DMS53 (cell line): ENCODE data around the gene RXYLT1.
"Not testable (repeated sequence)": the region's sequence is repeated elsewhere in the genome, so short reads cannot be mapped to it uniquely, and the experiment has no call there.

ENCODE experiments used
- DNase-seq: peaks from one replicate; lab custom pipeline; 2025; lab: John Stamatoyannopoulos, UW

The RXYLT1 gene, protein sequence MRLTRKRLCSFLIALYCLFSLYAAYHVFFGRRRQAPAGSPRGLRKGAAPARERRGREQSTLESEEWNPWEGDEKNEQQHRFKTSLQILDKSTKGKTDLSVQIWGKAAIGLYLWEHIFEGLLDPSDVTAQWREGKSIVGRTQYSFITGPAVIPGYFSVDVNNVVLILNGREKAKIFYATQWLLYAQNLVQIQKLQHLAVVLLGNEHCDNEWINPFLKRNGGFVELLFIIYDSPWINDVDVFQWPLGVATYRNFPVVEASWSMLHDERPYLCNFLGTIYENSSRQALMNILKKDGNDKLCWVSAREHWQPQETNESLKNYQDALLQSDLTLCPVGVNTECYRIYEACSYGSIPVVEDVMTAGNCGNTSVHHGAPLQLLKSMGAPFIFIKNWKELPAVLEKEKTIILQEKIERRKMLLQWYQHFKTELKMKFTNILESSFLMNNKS

DNA sequence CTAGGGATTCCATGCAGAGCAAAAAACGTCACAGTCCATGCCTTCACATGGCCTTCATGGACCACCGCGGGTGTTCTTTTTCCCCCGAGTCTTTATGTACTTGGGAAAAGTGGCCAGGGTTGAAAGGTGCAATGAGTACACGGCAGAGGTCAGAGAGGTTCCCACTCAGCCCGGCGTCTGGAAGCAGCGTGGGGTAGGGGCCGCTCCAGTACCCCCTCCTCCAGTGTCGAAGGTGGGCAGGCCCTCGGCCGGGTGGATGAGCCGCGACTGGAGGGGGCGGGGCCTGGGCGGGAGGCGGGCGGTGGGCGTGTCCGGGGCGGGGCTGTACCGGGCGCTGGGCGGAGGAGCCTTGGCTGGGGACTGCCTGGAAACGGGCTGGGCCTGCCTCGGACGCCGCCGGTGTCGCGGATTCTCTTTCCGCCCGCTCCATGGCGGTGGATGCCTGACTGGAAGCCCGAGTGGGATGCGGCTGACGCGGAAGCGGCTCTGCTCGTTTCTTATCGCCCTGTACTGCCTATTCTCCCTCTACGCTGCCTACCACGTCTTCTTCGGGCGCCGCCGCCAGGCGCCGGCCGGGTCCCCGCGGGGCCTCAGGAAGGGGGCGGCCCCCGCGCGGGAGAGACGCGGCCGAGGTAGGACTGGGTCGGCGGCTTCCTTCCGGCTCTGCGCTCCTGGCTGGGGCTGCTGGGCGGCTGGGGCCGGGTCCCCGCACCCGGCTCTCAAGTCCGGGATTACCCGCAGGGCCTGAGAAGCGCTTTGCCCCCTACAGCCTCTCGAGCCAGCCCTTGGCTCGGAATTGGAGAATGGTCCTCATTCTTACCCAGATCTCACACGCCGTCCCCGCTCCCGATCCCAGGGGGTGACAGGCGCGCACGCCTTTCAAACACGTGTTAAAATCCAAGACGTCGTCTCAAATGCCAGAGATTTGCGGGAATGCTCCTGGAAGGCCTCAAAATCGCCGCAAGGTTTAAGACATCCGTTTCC lies at the start of gene RXYLT1:
RXYLT1 (plus strand) TSS at position 412 of the 984 bp plus-strand sequence; CDS start at position 464, 52 bp downstream.
- peak; percentile 95 for DNase-seq

DNA sequence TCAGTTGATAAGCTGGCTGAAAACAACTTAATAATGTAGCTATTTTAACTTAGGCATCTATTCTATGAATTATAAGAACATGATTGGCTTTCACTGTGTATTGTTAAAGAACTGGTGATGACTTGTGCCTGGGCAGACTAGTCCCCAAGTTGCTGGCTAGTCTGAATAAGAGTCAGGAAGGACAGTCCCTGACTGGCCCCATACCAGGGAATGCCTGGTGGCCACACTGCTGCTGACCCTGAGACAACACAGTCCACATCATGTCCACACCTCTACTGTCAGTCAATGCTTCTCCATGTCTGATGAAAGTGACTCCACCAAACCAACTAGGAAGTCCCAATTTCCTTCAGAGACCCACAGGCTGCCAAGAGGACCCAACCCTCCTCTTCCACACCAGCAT lies 46.9 kb upstream of the RXYLT1 start:
- DNase-seq = not testable (repeated sequence)

DNA sequence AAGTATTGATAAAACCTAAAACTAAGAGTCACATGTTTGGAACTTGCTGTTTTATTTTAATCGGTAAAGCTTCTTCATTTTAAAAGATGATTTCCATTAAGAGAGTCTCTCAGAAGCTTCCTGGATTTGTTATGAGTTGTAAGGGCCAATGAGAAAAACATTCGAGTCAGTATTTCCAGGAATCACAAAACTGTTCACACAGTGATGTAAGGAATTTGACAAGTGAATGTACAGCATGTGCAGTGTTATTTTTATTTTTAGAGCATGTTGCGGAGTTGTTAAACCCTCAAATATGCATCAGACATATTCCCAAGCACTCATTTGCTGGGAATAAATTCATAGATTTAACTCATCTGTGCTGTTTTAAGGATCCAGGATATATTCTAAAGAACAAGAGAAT lies 46.1 kb upstream of the RXYLT1 start:
- DNase-seq = not testable (repeated sequence)

DNA sequence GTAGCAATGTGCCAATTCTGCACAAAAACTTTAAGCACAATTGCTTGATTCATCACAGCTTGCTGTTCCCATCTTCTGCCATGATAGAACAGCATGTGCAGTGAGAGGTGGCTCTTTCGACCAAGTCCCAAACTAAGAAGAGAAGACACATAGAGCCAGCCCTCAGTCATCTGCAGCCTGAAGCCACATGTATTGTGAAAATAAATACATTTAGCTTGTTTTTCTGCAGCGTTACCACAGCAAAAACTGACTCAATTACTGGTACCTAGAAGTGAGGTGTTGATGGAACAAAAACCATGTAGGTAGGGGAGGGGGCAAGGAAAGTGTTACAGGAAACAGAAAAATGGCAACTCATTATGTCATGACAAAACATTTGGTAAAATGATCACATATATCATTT lies 39.2 kb upstream of the RXYLT1 start:
- DNase-seq = not testable (repeated sequence)

DNA sequence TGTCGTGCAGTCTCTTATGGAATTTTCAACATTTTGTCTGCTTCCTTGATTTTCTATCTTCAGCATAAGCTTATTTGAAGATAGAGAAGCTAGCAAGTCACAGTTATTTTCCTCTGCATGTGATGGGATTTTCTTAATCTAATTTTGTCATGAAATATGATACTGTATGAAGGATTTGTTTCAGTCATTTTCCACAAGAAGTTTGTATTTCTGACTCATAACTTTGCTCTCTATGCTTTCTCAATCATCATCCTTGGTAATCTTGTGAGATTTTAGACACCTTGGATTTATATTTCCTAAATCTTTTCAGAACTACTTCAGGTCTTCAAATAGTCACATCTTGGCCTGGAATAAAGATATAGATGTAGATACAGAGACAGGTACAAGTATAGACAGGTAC lies 38.3 kb upstream of the RXYLT1 start:
- not testable (repeated sequence) for DNase-seq

DNA sequence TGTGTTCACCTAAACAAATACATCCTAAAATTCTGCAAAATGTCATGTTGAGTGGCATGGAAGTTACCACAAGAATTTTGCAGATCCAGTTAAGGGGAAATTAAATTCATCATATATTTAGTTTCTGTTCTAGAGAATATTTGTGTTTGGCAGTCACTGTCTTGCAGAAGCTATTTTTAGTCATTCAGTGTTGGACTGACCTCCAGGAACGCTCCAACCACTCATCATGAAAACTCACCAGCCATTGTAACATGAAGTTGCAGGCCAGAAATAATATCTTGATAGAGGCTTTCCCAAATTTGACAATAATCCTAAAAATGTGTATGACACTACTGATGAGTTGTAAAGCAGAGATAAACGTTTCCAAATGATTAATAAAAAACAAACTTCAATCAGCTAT lies 35.6 kb upstream of the RXYLT1 start:
- not testable (repeated sequence) for DNase-seq

DNA sequence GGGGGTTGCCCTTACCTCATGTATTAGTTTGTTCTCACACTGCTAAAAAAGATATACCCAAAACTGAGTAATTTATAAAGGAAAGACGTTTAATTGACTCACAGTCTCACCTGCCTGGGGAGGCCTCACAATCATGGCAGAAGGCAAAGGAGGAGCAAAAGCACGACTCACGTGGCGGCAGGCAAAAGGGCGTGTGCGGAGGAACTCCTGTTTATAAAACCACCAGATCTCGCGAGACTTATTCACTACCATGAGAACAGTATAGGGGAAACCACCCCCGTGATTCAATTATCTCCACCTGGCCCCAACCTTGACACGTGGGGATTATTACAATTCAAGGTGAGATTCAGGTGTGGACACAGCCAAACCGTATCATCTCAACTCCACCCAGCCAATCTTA lies 33.2 kb upstream of the RXYLT1 start:
- not testable (repeated sequence) for DNase-seq

DNA sequence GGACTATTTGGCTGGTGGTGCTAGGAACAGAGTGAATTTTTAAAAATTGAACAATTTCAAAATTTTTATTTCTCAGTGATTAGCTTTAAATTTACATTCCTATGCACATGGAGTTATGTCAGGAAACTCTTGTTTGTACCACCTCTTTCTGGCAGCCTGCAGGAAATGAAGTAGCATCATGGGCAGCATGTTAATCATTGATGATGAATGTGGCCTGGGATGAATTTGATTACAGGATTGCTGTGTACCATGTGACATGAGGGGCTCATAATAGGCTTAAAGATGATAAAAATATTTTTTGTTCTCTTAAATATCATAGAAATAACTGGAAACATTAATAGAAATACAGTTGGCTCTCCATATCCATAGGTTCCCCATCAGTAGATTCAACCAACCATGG lies 32.6 kb upstream of the RXYLT1 start:
- DNase-seq = not testable (repeated sequence)

DNA sequence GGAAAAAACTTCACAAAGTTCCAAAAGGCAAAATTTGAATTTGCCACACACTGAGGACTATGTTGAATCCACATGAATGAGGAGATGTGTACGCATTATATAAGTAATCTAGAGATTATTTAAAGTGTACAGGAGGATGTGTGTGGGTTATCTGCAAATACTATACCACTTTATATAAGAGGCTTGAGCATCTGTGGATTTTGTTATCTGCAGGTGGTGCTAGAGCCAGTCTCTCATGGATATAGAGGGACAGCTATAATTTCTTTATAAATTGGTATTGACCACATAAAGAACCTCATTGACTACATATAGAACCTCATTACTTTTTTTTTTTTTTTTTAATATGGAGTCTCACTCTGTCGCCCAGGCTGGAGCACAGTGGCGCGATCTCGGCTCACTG lies 32.2 kb upstream of the RXYLT1 start:
- DNase-seq = no peak

DNA sequence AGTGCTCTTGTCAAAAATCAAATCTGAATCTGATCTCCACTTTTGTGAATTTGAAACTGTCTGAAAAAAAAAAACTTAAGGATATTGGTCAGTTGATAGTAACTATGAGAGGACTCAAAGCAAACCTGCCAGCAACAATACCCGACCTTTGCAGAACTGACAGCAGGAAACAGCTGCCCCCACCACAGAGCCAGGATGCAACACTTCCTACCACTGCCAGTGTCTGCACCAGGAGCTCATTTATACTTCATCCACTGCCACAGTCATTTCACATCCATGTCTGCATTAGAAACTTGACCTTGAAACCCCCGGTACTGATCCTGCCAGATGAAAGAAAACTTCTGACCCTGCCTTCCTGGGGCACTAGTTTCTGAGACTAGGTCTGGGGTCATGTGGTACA lies 27.4 kb upstream of the RXYLT1 start:
- DNase-seq = peak; percentile 26

DNA sequence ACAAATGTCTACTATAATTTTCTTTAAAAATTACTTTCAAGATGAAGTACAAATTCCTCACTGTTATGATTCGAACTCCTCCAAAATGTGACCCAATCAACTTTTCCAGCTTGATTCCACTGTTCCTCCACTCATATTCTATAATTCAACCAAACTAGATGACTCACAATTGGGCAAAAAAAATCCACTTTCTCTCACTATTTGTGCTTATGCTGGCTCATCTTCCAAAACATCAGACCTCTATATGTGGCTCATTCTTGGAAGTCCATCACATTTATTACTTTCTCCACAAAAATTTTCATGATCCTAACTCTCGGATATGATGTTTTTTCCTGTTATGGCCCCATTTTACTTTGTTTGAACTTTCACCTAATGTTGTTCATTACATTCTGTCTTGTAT lies 26.9 kb upstream of the RXYLT1 start:
- no peak for DNase-seq

DNA sequence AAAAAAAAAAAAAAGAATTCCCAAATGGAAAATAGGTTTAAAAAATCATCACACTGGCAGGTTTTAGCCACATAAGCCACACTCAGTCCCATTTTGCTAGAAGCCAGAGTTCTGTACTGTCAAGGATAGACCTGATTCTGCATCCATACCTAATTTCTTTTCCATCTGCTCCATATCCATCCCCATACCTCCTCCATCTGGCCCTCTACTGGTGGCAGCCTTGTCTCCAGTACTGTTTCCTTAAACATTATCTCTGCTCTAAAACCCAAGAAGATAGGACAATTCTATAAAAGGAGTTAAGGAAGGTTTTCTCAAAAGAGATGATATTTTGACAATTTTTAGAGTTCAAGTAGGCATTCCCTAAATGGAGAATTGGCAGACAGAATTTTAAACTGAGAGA lies 26.0 kb upstream of the RXYLT1 start:
- peak; percentile 43 for DNase-seq

DNA sequence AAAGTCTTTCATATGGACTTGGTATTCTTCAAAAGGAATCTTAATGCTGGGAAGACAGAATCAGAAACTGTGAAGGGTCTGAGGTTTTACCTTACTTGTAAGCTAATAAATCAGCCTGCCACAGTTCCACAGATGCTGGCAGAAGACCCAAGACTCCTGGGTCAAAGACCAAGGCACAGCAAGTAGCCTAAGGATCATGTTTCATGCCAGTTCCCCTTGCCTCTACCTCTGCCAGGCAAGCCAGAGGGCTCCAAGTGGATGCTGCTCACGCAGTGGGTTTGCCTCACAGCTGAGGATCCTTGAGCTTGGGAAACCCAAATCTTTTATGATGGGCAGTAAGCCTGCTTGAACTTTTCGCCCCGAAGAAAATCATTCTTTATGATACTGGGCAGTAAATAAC lies 15.2 kb upstream of the RXYLT1 start:
- DNase-seq = peak; percentile 12

DNA sequence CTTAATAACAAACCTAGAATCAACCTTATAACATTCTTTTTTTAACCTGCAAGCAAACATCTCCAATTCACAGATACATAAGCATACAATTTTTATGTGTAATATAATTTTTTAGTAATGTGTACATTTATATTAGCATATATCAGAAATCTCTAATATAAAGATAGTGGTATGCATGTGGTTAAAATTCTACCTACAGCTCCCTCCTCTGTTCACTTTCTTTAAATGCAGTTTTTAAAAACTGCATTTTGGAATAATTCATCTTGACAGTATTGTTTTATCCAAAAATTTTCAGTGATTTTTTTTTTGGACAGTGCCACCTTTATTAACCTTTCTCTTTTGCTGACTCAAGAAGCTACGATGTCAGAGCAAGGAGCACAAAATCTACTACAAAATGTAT lies 13.2 kb upstream of the RXYLT1 start:
- DNase-seq = peak; percentile 31

DNA sequence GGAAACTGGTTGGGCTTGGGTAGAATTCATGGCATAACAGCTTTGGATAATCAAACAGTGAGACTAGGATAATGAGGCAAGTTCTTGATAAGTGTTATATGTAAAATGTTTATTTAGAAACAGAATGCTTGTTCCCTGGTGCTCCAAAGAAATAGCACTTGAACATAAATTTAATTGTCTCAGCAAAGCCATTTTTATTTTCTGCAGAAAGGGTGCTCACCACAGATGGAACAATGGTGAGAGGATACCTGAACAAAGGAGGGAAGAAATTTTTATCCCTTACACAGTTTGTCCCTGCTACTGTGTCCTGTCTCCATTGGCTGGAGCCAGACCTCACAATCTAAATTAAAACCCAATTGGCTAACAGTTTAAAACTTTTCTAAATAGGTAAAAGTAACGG lies 9.3 kb upstream of the RXYLT1 start:
- no peak for DNase-seq

DNA sequence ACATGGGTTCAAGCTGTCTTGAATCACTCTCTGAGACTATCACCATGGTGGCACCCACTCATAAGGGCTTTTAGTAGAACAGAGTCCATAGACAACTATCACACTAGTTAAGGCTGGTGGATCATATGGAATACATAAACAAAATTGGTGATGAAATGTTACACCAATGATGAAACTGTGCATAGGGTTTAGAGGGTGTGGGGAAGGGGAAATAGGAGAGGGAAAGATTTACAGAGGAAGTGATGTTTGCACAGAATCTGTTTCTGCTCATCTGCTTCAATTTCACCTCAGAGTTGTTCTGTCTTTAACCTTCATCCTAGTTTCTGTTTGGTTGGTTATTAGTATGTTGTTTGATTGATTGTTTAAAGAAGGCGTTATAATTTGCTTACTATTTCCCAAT lies 2.4 kb upstream of the RXYLT1 start:
- no peak for DNase-seq

DNA sequence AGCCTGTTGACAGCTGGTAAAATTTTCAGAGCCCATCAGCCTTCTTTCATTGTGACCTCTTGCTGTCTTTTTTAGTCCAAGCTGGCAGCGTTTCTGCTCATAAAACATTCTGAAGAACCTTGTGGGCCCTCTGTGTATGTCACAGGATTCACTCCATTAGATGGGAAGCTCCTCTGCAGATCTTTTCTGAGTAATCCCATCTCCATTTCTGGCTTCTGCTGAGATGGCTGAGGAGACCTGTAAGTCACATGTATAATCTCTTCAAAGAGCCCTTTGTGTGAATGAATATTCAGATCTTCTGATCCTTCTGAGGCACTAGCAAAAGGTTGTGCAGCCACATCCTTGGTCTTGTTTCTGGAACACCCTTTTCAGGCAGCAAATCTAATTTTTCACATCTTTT lies 2.8 kb downstream of the RXYLT1 start:
- DNase-seq = no peak

DNA sequence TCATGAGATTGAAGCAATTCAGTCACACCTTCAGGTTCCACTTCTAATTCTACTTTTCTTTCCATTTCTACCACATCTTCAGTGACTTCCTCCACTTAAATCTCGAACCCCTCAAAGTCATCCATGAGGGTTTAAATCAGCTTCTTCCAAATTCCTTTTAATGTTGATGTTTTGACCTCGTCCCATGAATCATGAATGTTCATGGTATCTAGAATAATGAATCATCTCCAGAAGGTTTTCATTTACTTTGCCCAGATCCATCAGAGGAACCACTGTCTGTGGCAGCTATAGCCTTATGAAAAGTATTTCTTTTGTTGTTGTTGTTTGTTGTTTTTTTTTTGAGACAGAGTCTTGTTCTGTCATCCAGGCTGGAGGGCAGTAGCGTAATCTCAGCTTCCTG lies 7.6 kb downstream of the RXYLT1 start:
- no peak for DNase-seq

DNA sequence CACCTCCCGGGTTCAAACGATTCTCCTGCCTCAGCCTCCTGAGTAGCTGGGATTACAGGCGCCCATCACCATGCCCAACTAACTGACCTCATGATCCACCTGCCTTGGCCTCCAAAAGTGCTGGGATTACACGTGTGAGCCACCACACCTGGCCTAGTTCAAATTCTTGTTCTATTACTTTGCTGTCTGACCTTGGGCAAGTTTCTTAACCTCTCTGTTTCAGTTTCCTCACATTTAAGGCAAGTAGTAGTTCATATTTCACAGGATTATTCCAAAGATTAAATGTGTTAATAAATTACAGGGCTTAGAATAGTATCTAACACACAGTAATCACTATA lies 10.9 kb downstream of the RXYLT1 start:
- DNase-seq = no peak

DNA sequence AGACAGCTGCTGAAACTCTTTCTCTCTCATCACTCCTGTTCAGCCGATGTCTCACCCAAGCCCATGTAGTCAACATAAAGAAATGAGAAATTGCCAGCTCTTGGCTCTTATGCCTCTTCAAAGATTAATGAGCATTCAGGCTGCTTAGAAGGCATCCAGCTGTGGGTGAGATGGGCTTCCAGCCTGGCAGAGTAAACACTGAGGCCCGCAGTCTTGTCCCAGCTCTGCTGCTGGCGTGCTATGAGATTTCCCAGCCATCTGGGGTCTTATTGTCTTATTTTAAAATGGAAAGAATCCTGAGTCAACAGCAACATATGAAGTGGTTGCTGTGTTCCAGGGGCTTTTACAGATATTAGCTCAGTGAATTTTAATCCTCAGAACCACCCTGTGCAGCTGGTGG lies 12.6 kb downstream of the RXYLT1 start:
- DNase-seq = no peak

DNA sequence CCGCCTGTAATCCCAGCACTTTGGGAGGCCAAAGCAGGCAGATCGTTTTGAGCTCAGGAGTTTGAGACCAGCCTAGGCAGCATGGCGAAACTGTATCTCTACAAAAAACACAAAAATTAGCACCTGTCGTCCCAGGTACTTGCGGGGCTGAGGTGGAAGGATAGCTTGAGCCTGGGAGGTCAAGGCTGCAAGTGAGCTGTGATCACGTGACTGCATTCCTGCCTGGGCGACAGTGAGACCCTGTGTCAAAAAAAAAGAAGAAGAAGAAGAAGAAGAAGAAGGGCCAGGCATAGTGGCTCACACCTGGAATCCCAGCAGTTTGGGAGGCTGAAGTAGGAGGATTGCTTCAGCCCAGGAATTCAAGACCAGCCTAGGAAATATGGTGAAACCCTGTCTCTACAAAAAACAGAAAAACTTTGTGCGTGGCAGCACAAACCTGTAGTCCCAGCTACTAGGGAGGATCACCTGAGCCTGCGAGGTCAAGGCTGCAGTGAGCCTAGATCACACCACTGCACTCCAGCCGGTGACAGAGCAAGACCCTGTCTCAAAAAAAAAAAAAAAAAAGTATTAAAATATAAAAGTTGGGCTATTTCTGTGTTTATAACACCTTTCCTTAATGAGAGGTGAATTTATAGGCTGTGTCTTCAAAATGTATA lies 15.5 kb downstream of the RXYLT1 start:
- DNase-seq = no peak

DNA sequence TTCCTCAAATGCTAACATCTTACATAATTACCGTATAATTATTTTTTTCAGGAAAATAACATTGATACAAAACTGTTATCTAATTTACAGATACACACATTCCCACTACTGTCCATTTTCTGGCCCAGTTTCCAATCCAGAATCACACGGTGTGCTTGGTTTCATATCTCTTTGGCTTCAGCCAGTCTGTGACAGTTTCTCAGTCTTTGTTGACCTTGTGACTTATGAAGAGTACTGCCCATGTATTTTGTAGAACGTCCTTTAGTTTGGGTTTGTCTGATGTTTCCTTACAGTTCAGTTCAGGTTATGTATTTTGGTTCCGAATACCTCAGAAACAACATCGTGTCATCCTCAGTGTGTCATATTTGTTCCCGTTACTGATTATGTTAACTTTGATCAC lies 16.2 kb downstream of the RXYLT1 start:
- no peak for DNase-seq
